ENCODE data around the gene LIMK1.

DNA sequence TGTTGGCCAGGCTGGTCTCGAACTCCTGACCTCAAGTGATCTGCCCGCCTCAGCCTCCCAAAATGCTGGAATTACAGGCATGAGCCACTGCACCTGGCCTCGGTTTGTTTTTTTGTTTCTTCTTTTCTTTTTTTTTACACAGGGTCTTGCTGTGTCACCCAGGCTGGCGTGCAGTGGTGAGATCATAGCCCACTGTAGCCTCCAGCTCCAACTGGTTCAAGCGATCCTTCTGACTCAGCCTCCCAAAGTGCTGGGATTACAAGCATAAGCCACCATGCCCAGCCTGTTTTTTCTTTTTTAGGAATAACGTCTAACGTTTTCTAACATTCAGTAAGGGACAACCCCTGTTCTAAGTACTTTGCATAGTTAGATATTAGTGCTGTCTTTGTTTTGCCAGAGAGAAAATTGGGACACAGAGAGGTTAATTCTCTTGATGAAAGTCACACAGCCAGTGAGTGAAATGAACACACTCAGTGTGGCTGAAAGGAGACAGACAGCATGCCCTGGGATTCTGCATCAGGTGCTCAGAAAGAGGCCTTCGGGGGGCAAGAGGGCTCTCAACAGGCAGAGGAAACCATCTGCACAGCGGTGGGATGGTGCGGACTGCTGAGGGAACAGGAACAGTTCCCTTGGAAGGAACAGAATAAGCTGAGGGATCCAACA is 4.3 kb downstream of the LIMK1 start:
- TF ChIP-seq, protein P1, sequence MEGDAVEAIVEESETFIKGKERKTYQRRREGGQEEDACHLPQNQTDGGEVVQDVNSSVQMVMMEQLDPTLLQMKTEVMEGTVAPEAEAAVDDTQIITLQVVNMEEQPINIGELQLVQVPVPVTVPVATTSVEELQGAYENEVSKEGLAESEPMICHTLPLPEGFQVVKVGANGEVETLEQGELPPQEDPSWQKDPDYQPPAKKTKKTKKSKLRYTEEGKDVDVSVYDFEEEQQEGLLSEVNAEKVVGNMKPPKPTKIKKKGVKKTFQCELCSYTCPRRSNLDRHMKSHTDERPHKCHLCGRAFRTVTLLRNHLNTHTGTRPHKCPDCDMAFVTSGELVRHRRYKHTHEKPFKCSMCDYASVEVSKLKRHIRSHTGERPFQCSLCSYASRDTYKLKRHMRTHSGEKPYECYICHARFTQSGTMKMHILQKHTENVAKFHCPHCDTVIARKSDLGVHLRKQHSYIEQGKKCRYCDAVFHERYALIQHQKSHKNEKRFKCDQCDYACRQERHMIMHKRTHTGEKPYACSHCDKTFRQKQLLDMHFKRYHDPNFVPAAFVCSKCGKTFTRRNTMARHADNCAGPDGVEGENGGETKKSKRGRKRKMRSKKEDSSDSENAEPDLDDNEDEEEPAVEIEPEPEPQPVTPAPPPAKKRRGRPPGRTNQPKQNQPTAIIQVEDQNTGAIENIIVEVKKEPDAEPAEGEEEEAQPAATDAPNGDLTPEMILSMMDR (conservative IDR thresholded peaks at IDR 0.05; ENCODE audit: low read length) = no peak
- TF ChIP-seq EZH2phosphoT487 (IDR thresholded peaks at IDR 0.05; ENCODE audit: borderline replicate concordance) = no peak
